Activated naive CD4-positive, alpha-beta T cell treated with anti-CD3 and anti-CD28 coated beads for 36 hours (primary cell): Measurements from ENCODE around the gene SUB1. TPM values are rescaled to one million over a fixed set of nuclear protein-coding genes. Genes with fewer than 3 reads are reported as not detected.

Experiments used
- CTCF ChIA-PET: fragments of 350-600 bp; sonication (Branson Sonifier 250); formaldehyde crosslinking; loops from one replicate; lab custom pipeline; 2021; ENCODE audit warnings: antibody characterized with exemption; lab: Charles Lee
- DNase-seq: peaks from one replicate; pipeline ENCODE4 v3.0.0-alpha.2; 2020
- H3K27ac Mint-ChIP-seq: one replicate; pipeline ENCODE4 v1.8.0; 2021; ENCODE audit warnings: mild to moderate bottlenecking, mixed read lengths
- H3K27me3 Mint-ChIP-seq: one replicate; pipeline ENCODE4 v1.8.0; 2021; ENCODE audit warnings: low read depth, mixed read lengths
- H3K36me3 Mint-ChIP-seq: one replicate; pipeline ENCODE4 v1.8.0; 2021; ENCODE audit warnings: low read depth, mixed read lengths
- H3K4me1 Mint-ChIP-seq: one replicate; pipeline ENCODE4 v1.8.0; 2021; ENCODE audit warnings: low read depth, mixed read lengths
- H3K4me3 Mint-ChIP-seq: one replicate; pipeline ENCODE4 v1.8.0; 2021; ENCODE audit warnings: mild to moderate bottlenecking, moderate library complexity, mixed read lengths
- H3K9me3 Mint-ChIP-seq: one replicate; pipeline ENCODE4 v1.8.0; 2021; ENCODE audit warnings: mixed read lengths
- intact Hi-C: fragments of 100-400 bp; cut with micrococcal nuclease; formaldehyde crosslinking; loops from one replicate; pipeline ENCODE4 v1.15.1; 2023
- total RNA-seq, 2 experiments: library from RNA; stranded (reverse); gene quantifications; one replicate each; pipeline ENCODE4 v1.2.3, GENCODE V29; 2021

Gene SUB1
- total RNA-seq, 2 experiments from 2014 or later: 397 to 400 TPM

- no peaks in the 10 kb centered on the region for H3K27me3 Mint-ChIP-seq
- H3K9me3 Mint-ChIP-seq: no peaks in the 10 kb centered on the region
- H3K4me3 Mint-ChIP-seq: peak overlapping the region; percentile 99
- intact Hi-C loops: loop anchor here (2.0 to 5.0 kb wide), 3 partner anchors 376 to 1055 kb away; partner anchors contain the start of genes C5orf22, DROSHA and TARS1
- peak overlapping the region; percentile 99 for H3K27ac Mint-ChIP-seq
- no peak for DNase-seq
- H3K36me3 Mint-ChIP-seq: peaks cover 29% of the 10 kb centered on the region
- CTCF ChIA-PET: interaction anchor here (0.6 to 5.6 kb wide), 3 partner anchors 63 to 303 kb away, joined by 3 to 239 read pairs (median 6); no protein-coding TSS in a partner anchor
- peaks cover 64% of the 10 kb centered on the region for H3K4me1 Mint-ChIP-seq
Observed at GRCh38 chr5:32587067-32587551, 1.8 kb downstream of the SUB1 start.

GRCh38 chr5:32589416-32589815 is 4.1 kb downstream of the SUB1 start:
- peak overlapping the region; percentile 8 for H3K27ac Mint-ChIP-seq
- intact Hi-C loops: loop anchor here (5.0 kb wide), 2 partner anchors 853 to 1057 kb away; partner anchors contain the start of genes C5orf22, DROSHA and TARS1

GRCh38 chr5:32589942-32590869 is 4.8 kb downstream of the SUB1 start:
- Mint-ChIP-seq H3K27me3 (no peaks in the 10 kb centered on the region), H3K4me1 (peaks cover 62% of the 10 kb centered on the region), H3K36me3 (peaks cover 48% of the 10 kb centered on the region), H3K9me3 (no peaks in the 10 kb centered on the region), H3K4me3 (no peak overlapping the region), H3K27ac (no peak overlapping the region)
- DNase-seq: peak; percentile 39
- intact Hi-C loops: loop anchor here (1.0 to 5.0 kb wide), 6 partner anchors 9 to 1058 kb away; partner anchors contain the start of genes C5orf22, DROSHA and TARS1
- CTCF ChIA-PET: interaction anchor here (0.6 to 5.6 kb wide), 60 partner anchors 10 to 461 kb away, joined by 3 to 239 read pairs (median 5); partner anchors contain the start of gene ZFR

More at GRCh38 chr5:32589416-32589815, 4.1 kb downstream of the SUB1 start:
- CTCF ChIA-PET: interaction anchor here (0.8 to 5.6 kb wide), 46 partner anchors 11 to 460 kb away, joined by 3 to 239 read pairs (median 6); partner anchors contain the start of gene ZFR
- DNase-seq: no peak
- no peaks in the 10 kb centered on the region for H3K27me3 Mint-ChIP-seq
- H3K4me1 Mint-ChIP-seq: peaks cover 63% of the 10 kb centered on the region
- no peak overlapping the region for H3K4me3 Mint-ChIP-seq
- H3K9me3 Mint-ChIP-seq: no peaks in the 10 kb centered on the region
- H3K36me3 Mint-ChIP-seq: peaks cover 44% of the 10 kb centered on the region

- H3K4me3 Mint-ChIP-seq: no peak overlapping the region
- intact Hi-C loops: no loop called here
- no peaks in the 10 kb centered on the region for H3K27me3 Mint-ChIP-seq
- CTCF ChIA-PET: interaction anchor here (0.5 to 1.1 kb wide), 2 partner anchors 99 to 105 kb away, joined by 3 read pairs; no protein-coding TSS in a partner anchor
- DNase-seq: no peak
- peaks cover 68% of the 10 kb centered on the region for H3K36me3 Mint-ChIP-seq
- peaks cover 72% of the 10 kb centered on the region for H3K4me1 Mint-ChIP-seq
- H3K27ac Mint-ChIP-seq: peak overlapping the region; percentile 83
- no peaks in the 10 kb centered on the region for H3K9me3 Mint-ChIP-seq
Observed at GRCh38 chr5:32595118-32595517, 9.8 kb downstream of the SUB1 start.

- H3K27ac Mint-ChIP-seq: peak overlapping the region; percentile 83
- no peaks in the 10 kb centered on the region for H3K27me3 Mint-ChIP-seq
- no peaks in the 10 kb centered on the region for H3K9me3 Mint-ChIP-seq
- H3K4me3 Mint-ChIP-seq: no peak overlapping the region
- CTCF ChIA-PET: interaction anchor here (0.6 to 1.7 kb wide), 3 partner anchors 108 to 324 kb away, joined by 3 to 11 read pairs (median 3); no protein-coding TSS in a partner anchor
- peaks cover 68% of the 10 kb centered on the region for H3K4me1 Mint-ChIP-seq
- intact Hi-C loops: no loop called here
- peaks cover 66% of the 10 kb centered on the region for H3K36me3 Mint-ChIP-seq
- DNase-seq: no peak
Observed at GRCh38 chr5:32597041-32597629, 11.8 kb downstream of the SUB1 start.

GRCh38 chr5:32598260-32598937 is 13.0 kb downstream of the SUB1 start:
- CTCF ChIA-PET: interaction anchor here (0.6 to 3.8 kb wide), 4 partner anchors 8 to 363 kb away, joined by 3 to 30 read pairs (median 8); no protein-coding TSS in a partner anchor
- H3K36me3 Mint-ChIP-seq: peaks cover 57% of the 10 kb centered on the region
- intact Hi-C loops: no loop called here
- no peaks in the 10 kb centered on the region for H3K27me3 Mint-ChIP-seq
- no peak overlapping the region for H3K4me3 Mint-ChIP-seq
- DNase-seq: no peak
- H3K27ac Mint-ChIP-seq: peak overlapping the region; percentile 34
- no peaks in the 10 kb centered on the region for H3K9me3 Mint-ChIP-seq
- H3K4me1 Mint-ChIP-seq: peaks cover 59% of the 10 kb centered on the region

GRCh38 chr5:32598997-32599549 is 13.7 kb downstream of the SUB1 start:
- peaks cover 55% of the 10 kb centered on the region for H3K4me1 Mint-ChIP-seq
- H3K4me3 Mint-ChIP-seq: no peak overlapping the region
- peaks cover 55% of the 10 kb centered on the region for H3K36me3 Mint-ChIP-seq
- CTCF ChIA-PET: interaction anchor here (0.7 to 3.8 kb wide), 5 partner anchors 9 to 447 kb away, joined by 3 to 30 read pairs (median 4); no protein-coding TSS in a partner anchor
- intact Hi-C loops: loop anchor here (1.0 kb wide), 1 partner anchor 9 kb away; no protein-coding TSS in a partner anchor
- no peaks in the 10 kb centered on the region for H3K9me3 Mint-ChIP-seq
- DNase-seq: no peak
- no peak overlapping the region for H3K27ac Mint-ChIP-seq
- H3K27me3 Mint-ChIP-seq: no peaks in the 10 kb centered on the region

- Mint-ChIP-seq H3K27me3 (no peaks in the 10 kb centered on the region), H3K36me3 (peaks cover 52% of the 10 kb centered on the region), H3K4me3 (no peak overlapping the region), H3K4me1 (peaks cover 47% of the 10 kb centered on the region), H3K27ac (no peak overlapping the region), H3K9me3 (no peaks in the 10 kb centered on the region)
- CTCF ChIA-PET: interaction anchor here (0.9 to 3.8 kb wide), 3 partner anchors 10 to 110 kb away, joined by 3 to 30 read pairs (median 4); no protein-coding TSS in a partner anchor
- intact Hi-C loops: no loop called here
- DNase-seq: no peak
Observed at GRCh38 chr5:32600054-32600622, 14.8 kb downstream of the SUB1 start.

GRCh38 chr5:32601623-32602295 is 16.4 kb downstream of the SUB1 start:
- Mint-ChIP-seq H3K36me3 (peaks cover 40% of the 10 kb centered on the region), H3K4me1 (peaks cover 32% of the 10 kb centered on the region), H3K27ac (peak overlapping the region; percentile 54), H3K9me3 (no peaks in the 10 kb centered on the region), H3K27me3 (no peaks in the 10 kb centered on the region), H3K4me3 (no peak overlapping the region)
- CTCF ChIA-PET: interaction anchor here (1.4 to 3.8 kb wide), 2 partner anchors 9 to 12 kb away, joined by 3 to 30 read pairs; no protein-coding TSS in a partner anchor
- intact Hi-C loops: no loop called here
- no peak for DNase-seq

- DNase-seq: no peak
- CTCF ChIA-PET: interaction anchor here (1.4 kb wide), 1 partner anchor 10 kb away, joined by 3 read pairs; no protein-coding TSS in a partner anchor
- Mint-ChIP-seq H3K36me3 (peaks cover 36% of the 10 kb centered on the region), H3K27me3 (no peaks in the 10 kb centered on the region), H3K9me3 (no peaks in the 10 kb centered on the region), H3K4me3 (no peak overlapping the region), H3K4me1 (peaks cover 24% of the 10 kb centered on the region), H3K27ac (peak overlapping the region; percentile 14)
- intact Hi-C loops: no loop called here
Observed at GRCh38 chr5:32602906-32603305, 17.5 kb downstream of the SUB1 start.
